Cardiac fibroblast (primary cell): ENCODE data around the gene RAPGEF3.

Source experiments
- DNase-seq, 2 donors: peaks; one replicate each; pipeline versions ENCODE4 v3.0.0 to v3.0.0-alpha.2; 2010; ENCODE audit warnings: low read depth in 2 of 2
- H3K4me3 ChIP-seq, 2 donors: replicated peaks in 1 of 2; 1 replicate in 1 of 2; 2 replicates in 1 of 2; pipeline ENCODE4 v1.5.1; 2011; ENCODE audit warnings: low read depth in 2 of 2, low read length in 2 of 2, mild to moderate bottlenecking in 2 of 2, moderate library complexity in 1 of 2
- CTCF ChIP-seq: IDR thresholded peaks from one replicate; pipeline ENCODE4 v1.5.1; 2011; ENCODE audit warnings: low read depth, mild to moderate bottlenecking, low read length, inconsistent platforms

RAPGEF3 gene

DNA sequence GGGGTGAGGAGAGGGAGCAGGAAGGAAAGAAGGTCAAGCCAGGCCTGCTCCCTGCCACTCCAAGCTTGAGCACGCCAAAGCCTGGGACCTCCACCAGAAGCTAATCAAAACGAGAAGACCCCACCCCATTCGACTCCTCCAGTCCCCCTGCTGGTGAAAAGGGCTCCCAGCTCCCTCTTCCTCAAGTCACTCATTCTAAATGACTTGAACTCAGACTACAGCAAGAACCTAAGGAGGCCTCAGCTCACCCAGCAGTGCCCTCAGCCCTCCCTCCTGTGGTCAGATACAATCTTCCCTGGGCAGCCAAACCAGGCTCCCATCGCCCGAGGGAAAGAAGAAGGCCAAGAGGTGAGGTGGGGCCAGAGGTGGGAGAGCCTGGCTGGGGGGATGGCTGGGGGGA lies 43.6 kb upstream of the RAPGEF3 start:
- DNase-seq: peak in 1 of 2 donors; percentile 36
- H3K4me3 ChIP-seq: no peak overlapping the region
- peak; percentile 30 for TF ChIP-seq CTCF

DNA sequence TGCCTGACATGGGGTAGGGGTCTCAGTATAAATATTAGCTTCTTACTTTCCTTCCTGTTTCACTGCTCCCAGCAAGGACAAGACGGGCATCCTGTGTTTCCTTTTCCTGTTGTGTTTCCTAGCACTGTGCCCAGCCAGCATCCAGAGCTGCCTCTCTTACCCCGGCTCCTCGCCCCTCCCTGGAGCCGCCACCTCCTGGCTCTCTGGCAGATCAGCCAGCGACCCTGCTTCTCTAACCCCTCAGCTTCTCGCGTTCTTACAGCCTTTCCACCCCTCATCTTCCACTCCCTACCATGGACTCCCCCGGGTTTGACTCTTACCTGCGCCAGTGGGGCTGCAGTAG lies 43.2 kb upstream of the RAPGEF3 start:
- no peak overlapping the region for H3K4me3 ChIP-seq
- TF ChIP-seq CTCF: no peak
- DNase-seq: no peak

- peak; percentile 38 to 44 for DNase-seq
- H3K4me3 ChIP-seq: no peak overlapping the region
- TF ChIP-seq CTCF: peak; percentile 53
Observed at GRCh38 chr12:47801170-47801903, 42.7 kb upstream of the RAPGEF3 start.

GRCh38 chr12:47800582-47800981 lies 41.9 kb upstream of the RAPGEF3 start:
- H3K4me3 ChIP-seq: no peak overlapping the region
- no peak for DNase-seq
- TF ChIP-seq CTCF: no peak

GRCh38 chr12:47799357-47799955 lies 40.8 kb upstream of the RAPGEF3 start:
- no peak overlapping the region for H3K4me3 ChIP-seq
- DNase-seq: peak in 1 of 2 donors; percentile 68
- TF ChIP-seq CTCF: no peak

GRCh38 chr12:47798382-47798948 lies 39.8 kb upstream of the RAPGEF3 start:
- no peak overlapping the region for H3K4me3 ChIP-seq
- TF ChIP-seq CTCF: no peak
- DNase-seq: no peak
